Measurements from ENCODE around the gene OAF. TPM values are rescaled to one million over a fixed set of nuclear protein-coding genes. Genes with fewer than 3 reads are reported as not detected.

OAF gene
- total and polyA plus RNA-seq, 2 of the 8 experiments (the other 6 are each of a cell fraction or from before 2014, with no cell fraction given): 1.3 to 1.5 TPM

DNA sequence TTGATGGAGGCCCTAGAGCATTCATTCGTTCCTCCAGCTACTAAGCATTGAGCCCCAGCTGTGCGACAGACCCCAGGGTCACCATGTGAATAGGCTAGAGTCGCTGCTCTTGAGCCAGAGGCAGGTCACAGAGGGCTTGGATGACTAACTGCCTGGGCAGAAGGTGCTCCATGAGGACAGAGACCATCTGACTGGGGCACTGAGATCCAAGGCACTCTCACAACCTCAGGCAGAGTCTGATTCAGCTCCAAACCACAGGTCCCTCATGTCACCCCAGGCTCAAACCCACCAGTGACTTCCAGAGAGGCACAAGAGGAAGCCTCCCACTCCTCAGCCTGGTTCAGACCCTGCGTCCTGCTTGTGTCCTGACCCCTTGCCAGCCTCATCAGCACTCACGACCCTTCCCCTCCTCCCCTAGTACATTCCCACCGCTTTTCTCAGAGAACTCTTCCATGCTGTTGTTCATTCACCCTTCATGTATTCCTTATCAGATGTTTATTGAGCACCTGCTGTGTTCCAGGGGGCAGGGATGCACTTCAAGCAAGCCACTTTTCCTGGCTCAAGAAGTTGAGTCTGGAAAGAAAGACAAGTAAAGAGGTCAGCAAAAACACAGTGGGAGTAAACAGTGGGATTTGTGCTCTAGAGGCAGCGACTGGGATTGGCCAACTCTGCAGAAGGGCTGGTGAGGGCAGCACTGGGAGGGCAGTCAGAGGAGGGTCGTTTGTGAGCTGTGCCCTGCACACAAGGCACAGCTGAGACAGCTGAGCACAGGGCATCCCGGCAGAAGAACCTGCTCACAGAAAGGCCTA lies 9.3 kb downstream of the OAF start:
- Histone ChIP-seq H3K36me3 (ENCODE audit: control insufficient read depth in 2 of 4, insufficient read depth in 4 of 4, low read length in 3 of 4) (no peaks in the 10 kb centered on the region), H3K79me2 (ENCODE audit: control insufficient read depth in 1 of 2, insufficient read depth in 2 of 2, low read length in 2 of 2) (no peaks in the 10 kb centered on the region), H4K91ac (replicated peaks; ENCODE audit: insufficient read length, low read length) (no peak overlapping the region), H3K14ac (ENCODE audit: insufficient read length) (no peak overlapping the region), H3K23me2 (ENCODE audit: low read depth, low read length) (no peaks in the 10 kb centered on the region), H3K4me2 (ENCODE audit: insufficient read depth in 1 of 2, low read depth in 2 of 2, low read length in 2 of 2) (no peak overlapping the region), H3K27me3 (replicated peaks in 1 of 4; ENCODE audit: control insufficient read depth in 3 of 4, extremely low read depth in 1 of 4, insufficient read depth in 3 of 4, low read length in 3 of 4) (peaks cover 12 to 51% (median 27%) of the 10 kb centered on the region in 4 experiments), H3K18ac (ENCODE audit: extremely low read depth, low read length) (no peak overlapping the region), H2BK20ac (ENCODE audit: low read length) (no peak overlapping the region), H3K27ac (ENCODE audit: low read depth, low read length) (no peak overlapping the region), H2BK15ac (ENCODE audit: low read length) (no peak overlapping the region), H2AFZ (ENCODE audit: low read length) (no peak overlapping the region), H3K4me3 (ENCODE audit: extremely low read depth in 1 of 4, insufficient read depth in 2 of 4, low read depth in 3 of 4, low read length in 4 of 4) (no peak overlapping the region), H4K8ac (ENCODE audit: extremely low read depth, insufficient read depth, low read length) (0 out of 2 replicates have a peak overlapping the region, but pooled peaks have one; percentile 51), H3K56ac (replicated peaks; ENCODE audit: insufficient read length, low read depth, low read length) (no peak overlapping the region), H2AK5ac (ENCODE audit: low read depth, low read length) (no peak overlapping the region), H3K23ac (ENCODE audit: insufficient read length) (no peak overlapping the region), H2BK120ac (replicated peaks; ENCODE audit: low read depth, low read length) (no peak overlapping the region), H3K79me1 (ENCODE audit: low read depth, low read length) (no peaks in the 10 kb centered on the region), H2BK12ac (ENCODE audit: low read depth, low read length) (no peak overlapping the region), H3K9me3 (ENCODE audit: insufficient read depth in 2 of 2, low read depth in 1 of 2, low read length in 1 of 2) (no peaks in the 10 kb centered on the region), H3K9ac (replicated peaks in 1 of 4; ENCODE audit: extremely low read depth in 1 of 4, low read depth in 3 of 4, low read length in 3 of 4) (no peak overlapping the region), H3K4ac (replicated peaks; ENCODE audit: insufficient read length, low read depth, low read length) (no peak overlapping the region), H2BK5ac (ENCODE audit: low read depth, low read length) (no peak overlapping the region), H4K5ac (ENCODE audit: insufficient read length, low read depth, low read length) (no peak overlapping the region), H3K4me1 (replicated peaks in 1 of 4; ENCODE audit: control insufficient read depth in 3 of 4, insufficient read depth in 4 of 4, low read length in 3 of 4) (peaks cover 0 to 16% (median 8%) of the 10 kb centered on the region in 4 experiments; a peak in 5 of 7 replicates), H4K20me1 (replicated peaks in 1 of 2; ENCODE audit: control insufficient read depth in 1 of 2, insufficient read depth in 2 of 2, low read length in 2 of 2) (peaks cover 0 to 2% of the 10 kb centered on the region in 2 experiments)
- WGBS, 2 experiments (ENCODE audit: extremely low coverage in 1 of 2, insufficient coverage in 1 of 2, insufficient read length in 1 of 2, insufficient replicate concordance in 2 of 2, low coverage in 1 of 2, low lambda C conversion rate in 2 of 2, missing lambda C conversion rate in 1 of 2): 72% methylated on average over 9 of the region's 9 CpGs; no CpG with 5 or more reads in 1 of the 2 experiments
- FAIRE-seq (no peak), DNase-seq (ENCODE audit: low read depth in 1 of 2, low spot score in 2 of 2) (no peak)
- TF ChIP-seq SAP30 (IDR thresholded peaks at IDR 0.05; ENCODE audit: insufficient read depth, insufficient replicate concordance, low read length) (no peak), EGR1 (IDR thresholded peaks at IDR 0.05; ENCODE audit: borderline replicate concordance, low read depth, low read length) (no peak), JUN (IDR thresholded peaks at IDR 0.05; ENCODE audit: low read depth, low read length) (no peak), FOSL1 (IDR thresholded peaks at IDR 0.05; ENCODE audit: insufficient read depth, low read depth, low read length) (no peak), EP300 (IDR thresholded peaks at IDR 0.05; ENCODE audit: borderline replicate concordance in 1 of 2, low read depth in 2 of 2, low read length in 2 of 2) (no peak)
- POLR2A ChIA-PET (ENCODE audit: partially characterized antibody): no interaction called here
- CTCF ChIA-PET (ENCODE audit: partially characterized antibody): interaction anchor here (0.8 to 26.2 kb wide), 6 partner anchors 10 to 83 kb away, joined by 3 to 394 read pairs (median 4); no protein-coding TSS in a partner anchor

Measured in H1 (cell line).